Upper lobe of left lung (tissue), 6 donors: ENCODE data around the gene FBLN5. TPM values are rescaled to one million over a fixed set of nuclear protein-coding genes. Genes with fewer than 3 reads are reported as not detected.
"Not testable (repeated sequence)": the region's sequence is repeated elsewhere in the genome, so short reads cannot be mapped to it uniquely, and the experiment has no call there.

ENCODE experiments used
- ATAC-seq, 2 donors: fragments of 200-7000 bp; cut with Tn5 transposase; one replicate each; pipeline ENCODE4 v1.9.1; 2022; ENCODE audit warnings: mild to moderate bottlenecking in 2 of 2, moderate library complexity in 2 of 2; ENCODE audit not compliant: low FRiP score in 2 of 2
- DNase-seq, 2 donors: peaks; one replicate each; pipeline ENCODE4 v3.0.0-alpha.2; 2019 to 2020
- H3K27ac ChIP-seq, 4 donors: fragments of 200-600 bp; sonication (generic); one replicate each; pipeline ENCODE4 v1.5.1; 2016 to 2019
- H3K27me3 ChIP-seq, 4 donors: fragments of 200-600 bp; sonication (generic); one replicate each; pipeline ENCODE4 v1.5.1; 2017 to 2019
- H3K36me3 ChIP-seq, 4 donors: fragments of 200-600 bp; sonication (generic); one replicate each; pipeline ENCODE4 v1.5.1; 2016 to 2019
- H3K4me1 ChIP-seq, 4 donors: fragments of 200-600 bp; sonication (generic); one replicate each; pipeline ENCODE4 v1.5.1; 2018 to 2019
- H3K4me3 ChIP-seq, 4 donors: fragments of 200-600 bp; sonication (generic); one replicate each; pipeline ENCODE4 v1.5.1; 2017 to 2019; ENCODE audit warnings: mild to moderate bottlenecking in 2 of 4, moderate library complexity in 1 of 4
- H3K9me3 ChIP-seq, 4 donors: fragments of 200-600 bp; sonication (generic); one replicate each; pipeline ENCODE4 v1.5.1; 2018 to 2019
- EP300 ChIP-seq, 4 donors: sonication (generic); formaldehyde crosslinking; IDR thresholded peaks; one replicate each; pipeline ENCODE4 v1.5.1; 2017; ENCODE audit warnings: antibody characterized with exemption in 4 of 4, control low read depth in 2 of 4
- POLR2A ChIP-seq, 4 donors: fragments of 450-650 bp; IDR thresholded peaks; one replicate each; pipeline ENCODE4 v1.5.1; 2016 to 2017; ENCODE audit warnings: antibody characterized with exemption in 4 of 4, mild to moderate bottlenecking in 2 of 4
- POLR2AphosphoS5 ChIP-seq, 2 donors: sonication (generic); formaldehyde crosslinking; IDR thresholded peaks; one replicate each; pipeline ENCODE4 v1.5.1; 2017; ENCODE audit warnings: antibody characterized with exemption in 2 of 2
- WGBS, 2 donors: methylation state at CpG; one replicate each; pipeline ENCODE4 v1.1.5; 2017 to 2018; 5-methylcytosine and 5-hydroxymethylcytosine counted together
- total RNA-seq, 6 donors: library from RNA; depleted of rRNA in 4 of 6; stranded (reverse); fragments of >200 nt in 4 of 6; gene quantifications; one replicate each; pipeline versions ENCODE4 v1.1.0 to v1.2.1, GENCODE V29; 2016 to 2021
- TF ChIP-seq, protein P1 (sequence below), 6 experiments: fragments of 450-650 bp in 4 of 6; fragments of 200-600 bp in 2 of 6; sonication (generic) in 2 of 6; IDR thresholded peaks; one replicate each; pipeline ENCODE4 v1.5.1; 2016 to 2019; ENCODE audit warnings: antibody characterized with exemption in 6 of 6
- donor health status: DM: no; HTN: no; CAD: no; lungs with moderate emphysema.
- donor health status: DM: no; HTN: yes; CAD: no; lungs with severe emphysema.

The FBLN5 gene
- total RNA-seq, 6 donors from 2014 or later = 53.8 to 196 (median 133) TPM

GRCh38 chr14:91848504-91849001 is 98.9 kb downstream of the FBLN5 start:
- H3K9me3 ChIP-seq = no peaks in the 10 kb centered on the region
- TF ChIP-seq POLR2AphosphoS5 (IDR thresholded peaks at IDR 0.05) = no peak
- TF ChIP-seq POLR2A (IDR thresholded peaks at IDR 0.05) = no peak
- TF ChIP-seq, protein P1, sequence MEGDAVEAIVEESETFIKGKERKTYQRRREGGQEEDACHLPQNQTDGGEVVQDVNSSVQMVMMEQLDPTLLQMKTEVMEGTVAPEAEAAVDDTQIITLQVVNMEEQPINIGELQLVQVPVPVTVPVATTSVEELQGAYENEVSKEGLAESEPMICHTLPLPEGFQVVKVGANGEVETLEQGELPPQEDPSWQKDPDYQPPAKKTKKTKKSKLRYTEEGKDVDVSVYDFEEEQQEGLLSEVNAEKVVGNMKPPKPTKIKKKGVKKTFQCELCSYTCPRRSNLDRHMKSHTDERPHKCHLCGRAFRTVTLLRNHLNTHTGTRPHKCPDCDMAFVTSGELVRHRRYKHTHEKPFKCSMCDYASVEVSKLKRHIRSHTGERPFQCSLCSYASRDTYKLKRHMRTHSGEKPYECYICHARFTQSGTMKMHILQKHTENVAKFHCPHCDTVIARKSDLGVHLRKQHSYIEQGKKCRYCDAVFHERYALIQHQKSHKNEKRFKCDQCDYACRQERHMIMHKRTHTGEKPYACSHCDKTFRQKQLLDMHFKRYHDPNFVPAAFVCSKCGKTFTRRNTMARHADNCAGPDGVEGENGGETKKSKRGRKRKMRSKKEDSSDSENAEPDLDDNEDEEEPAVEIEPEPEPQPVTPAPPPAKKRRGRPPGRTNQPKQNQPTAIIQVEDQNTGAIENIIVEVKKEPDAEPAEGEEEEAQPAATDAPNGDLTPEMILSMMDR (IDR thresholded peaks at IDR 0.05) = no peak
- TF ChIP-seq EP300 (IDR thresholded peaks at IDR 0.05) = no peak
- no peaks in the 10 kb centered on the region for H3K36me3 ChIP-seq
- DNase-seq = no peak
- no peak overlapping the region for H3K27ac ChIP-seq
- H3K4me1 ChIP-seq = no peaks in the 10 kb centered on the region
- 76 to 83% methylated on average over 4 of the region's 4 CpGs for WGBS, 2 donors
- H3K27me3 ChIP-seq = no peaks in the 10 kb centered on the region
- H3K4me3 ChIP-seq = no peak overlapping the region
- ATAC-seq = peak in 1 of 2 donors; percentile 60

DNA sequence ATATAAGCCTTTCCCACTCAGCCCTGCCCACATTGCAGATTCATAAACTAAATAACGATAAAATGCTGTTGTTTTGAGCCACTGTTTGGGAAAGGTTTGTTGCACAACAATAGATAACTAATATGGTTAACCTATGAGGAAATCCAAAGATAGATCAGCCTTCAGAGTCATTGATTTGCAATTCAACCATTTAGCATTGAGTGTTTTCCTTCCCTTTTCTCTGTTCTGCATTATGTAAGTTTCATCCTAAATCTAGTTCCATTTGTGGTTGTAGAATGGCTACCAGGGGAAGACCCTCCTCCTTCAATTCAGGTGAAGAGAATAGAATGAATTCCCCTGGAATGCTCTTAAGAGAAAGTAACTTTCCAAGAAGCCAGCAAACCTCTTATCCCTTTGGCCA is 99.8 kb downstream of the FBLN5 start:
- TF ChIP-seq POLR2A (IDR thresholded peaks at IDR 0.05) (no peak), POLR2AphosphoS5 (IDR thresholded peaks at IDR 0.05) (no peak), EP300 (IDR thresholded peaks at IDR 0.05) (no peak)
- TF ChIP-seq, protein P1 (IDR thresholded peaks at IDR 0.05) = no peak
- DNase-seq = no peak
- Histone ChIP-seq H3K4me3 (no peak overlapping the region), H3K4me1 (no peaks in the 10 kb centered on the region), H3K27me3 (no peaks in the 10 kb centered on the region), H3K27ac (no peak overlapping the region), H3K36me3 (no peaks in the 10 kb centered on the region), H3K9me3 (no peaks in the 10 kb centered on the region)
- 63 to 80% methylated on average over 1 of the region's 1 CpG for WGBS, 2 donors
- no peak for ATAC-seq

GRCh38 chr14:91845652-91846051 is 101.8 kb downstream of the FBLN5 start:
- Histone ChIP-seq H3K9me3 (no peaks in the 10 kb centered on the region), H3K27me3 (no peaks in the 10 kb centered on the region), H3K4me3 (no peak overlapping the region), H3K27ac (no peak overlapping the region), H3K36me3 (no peaks in the 10 kb centered on the region), H3K4me1 (no peaks in the 10 kb centered on the region)
- DNase-seq (no peak), ATAC-seq (no peak)
- TF ChIP-seq, protein P1 (IDR thresholded peaks at IDR 0.05) = no peak
- TF ChIP-seq EP300 (IDR thresholded peaks at IDR 0.05) (no peak), POLR2A (IDR thresholded peaks at IDR 0.05) (no peak), POLR2AphosphoS5 (IDR thresholded peaks at IDR 0.05) (no peak)
- WGBS, 2 donors = 69 to 80% methylated on average over 2 of the region's 2 CpGs

- H3K9me3 ChIP-seq, H3K36me3 ChIP-seq, H3K27me3 ChIP-seq, H3K4me1 ChIP-seq, DNase-seq, H3K27ac ChIP-seq, H3K4me3 ChIP-seq, ATAC-seq: not testable (repeated sequence)
- WGBS, 2 donors = 97 to 99% methylated on average over 8 of the region's 8 CpGs
Measured at GRCh38 chr14:91845056-91845455, 102.4 kb downstream of the FBLN5 start.

- 73 to 74% methylated on average over 4 of the region's 4 CpGs for WGBS, 2 donors
- Histone ChIP-seq H3K27ac (no peak overlapping the region), H3K4me3 (no peak overlapping the region), H3K27me3 (no peaks in the 10 kb centered on the region), H3K36me3 (no peaks in the 10 kb centered on the region), H3K4me1 (no peaks in the 10 kb centered on the region), H3K9me3 (no peaks in the 10 kb centered on the region)
- no peak for TF ChIP-seq POLR2A (IDR thresholded peaks at IDR 0.05)
- DNase-seq (no peak), ATAC-seq (peak in 1 of 2 donors; percentile 25)
Measured at GRCh38 chr14:91844029-91844428, 103.5 kb downstream of the FBLN5 start.

- no peaks in the 10 kb centered on the region for H3K4me1 ChIP-seq
- H3K27ac ChIP-seq = no peak overlapping the region
- DNase-seq (no peak), ATAC-seq (peak in 1 of 2 donors; percentile 14)
- H3K27me3 ChIP-seq = no peaks in the 10 kb centered on the region
- 83 to 91% methylated on average over 4 of the region's 4 CpGs for WGBS, 2 donors
- no peaks in the 10 kb centered on the region for H3K36me3 ChIP-seq
- no peak overlapping the region for H3K4me3 ChIP-seq
- H3K9me3 ChIP-seq = no peaks in the 10 kb centered on the region
- TF ChIP-seq POLR2AphosphoS5 (IDR thresholded peaks at IDR 0.05) = no peak
- no peak for TF ChIP-seq POLR2A (IDR thresholded peaks at IDR 0.05)
Measured at GRCh38 chr14:91843437-91843836, 104.1 kb downstream of the FBLN5 start.
